IPS-20b (cell line): ENCODE measurements around the gene CECR2.

Source experiments
- H3K27ac ChIP-seq: one replicate; pipeline ENCODE4 v1.5.1; 2013; ENCODE audit warnings: low read length
- H3K27me3 ChIP-seq: 2 replicates; pipeline ENCODE4 v1.6.1; 2013; ENCODE audit warnings: mild to moderate bottlenecking, low read length, inconsistent platforms; ENCODE audit not compliant: insufficient read depth
- H3K36me3 ChIP-seq: 2 replicates; pipeline ENCODE4 v1.6.1; 2013; ENCODE audit warnings: low read depth, mild to moderate bottlenecking, inconsistent platforms, low read length, moderate library complexity; ENCODE audit not compliant: insufficient read depth
- H3K4me1 ChIP-seq: 2 replicates; pipeline ENCODE4 v1.6.1; 2013; ENCODE audit warnings: mild to moderate bottlenecking, control low read depth, inconsistent platforms, low read length, moderate library complexity; ENCODE audit not compliant: insufficient read depth
- H3K4me3 ChIP-seq: 2 replicates; pipeline ENCODE4 v1.5.1; 2013; ENCODE audit warnings: mild to moderate bottlenecking, low read length, inconsistent platforms
- H3K9ac ChIP-seq: 2 replicates; pipeline ENCODE4 v1.6.1; 2013; ENCODE audit warnings: low read depth, mild to moderate bottlenecking, inconsistent platforms, low read length, moderate library complexity
- H3K9me3 ChIP-seq: 2 replicates; pipeline ENCODE4 v1.6.1; 2013; ENCODE audit warnings: mild to moderate bottlenecking, low read depth, low read length, inconsistent platforms; ENCODE audit not compliant: insufficient read depth

The CECR2 gene

GRCh38 chr22:17369439-17370025 lies at the start of gene CECR2:
CECR2 (plus strand) TSS chr22:17369460; CDS start chr22:17369784, 324 bp downstream.
- Histone ChIP-seq H3K36me3 (0 out of 2 replicates have a peak, but pooled peaks cover 3% of the 10 kb centered on the region), H3K9me3 (no peaks in the 10 kb centered on the region), H3K27ac (peak within 1 kb of the TSS; percentile 96), H3K27me3 (no peaks in the 10 kb centered on the region), H3K9ac (peak within 1 kb of the TSS; percentile 97), H3K4me3 (peak within 1 kb of the TSS; percentile 90), H3K4me1 (peaks cover 29% of the 10 kb centered on the region)

- Histone ChIP-seq H3K36me3 (no peaks in the 10 kb centered on the region), H3K9me3 (no peaks in the 10 kb centered on the region), H3K9ac (no peak overlapping the region), H3K27me3 (no peaks in the 10 kb centered on the region), H3K4me1 (no peaks in the 10 kb centered on the region), H3K4me3 (no peak overlapping the region), H3K27ac (no peak overlapping the region)
These were observed 49.7 kb upstream of the CECR2 start for GRCh38 chr22:17319546-17319945.

- Histone ChIP-seq H3K9me3 (no peaks in the 10 kb centered on the region), H3K4me3 (no peak overlapping the region), H3K4me1 (no peaks in the 10 kb centered on the region), H3K36me3 (no peaks in the 10 kb centered on the region), H3K9ac (no peak overlapping the region), H3K27me3 (no peaks in the 10 kb centered on the region), H3K27ac (no peak overlapping the region)
These were observed 46.7 kb upstream of the CECR2 start for GRCh38 chr22:17322511-17322910.

GRCh38 chr22:17331690-17332089 lies 37.6 kb upstream of the CECR2 start:
- H3K4me1 ChIP-seq: no peaks in the 10 kb centered on the region
- H3K9ac ChIP-seq: no peak overlapping the region
- H3K27me3 ChIP-seq: no peaks in the 10 kb centered on the region
- no peak overlapping the region for H3K4me3 ChIP-seq
- no peak overlapping the region for H3K27ac ChIP-seq
- H3K36me3 ChIP-seq: no peaks in the 10 kb centered on the region
- H3K9me3 ChIP-seq: no peaks in the 10 kb centered on the region

GRCh38 chr22:17332109-17332800 lies 37.0 kb upstream of the CECR2 start:
- no peak overlapping the region for H3K9ac ChIP-seq
- no peaks in the 10 kb centered on the region for H3K27me3 ChIP-seq
- no peak overlapping the region for H3K27ac ChIP-seq
- H3K4me3 ChIP-seq: no peak overlapping the region
- H3K4me1 ChIP-seq: no peaks in the 10 kb centered on the region
- H3K9me3 ChIP-seq: no peaks in the 10 kb centered on the region
- H3K36me3 ChIP-seq: no peaks in the 10 kb centered on the region

- peaks cover 2% of the 10 kb centered on the region; the same call in 1 of the 2 replicates for H3K4me1 ChIP-seq
- H3K4me3 ChIP-seq: no peak overlapping the region
- H3K9ac ChIP-seq: no peak overlapping the region
- no peak overlapping the region for H3K27ac ChIP-seq
- no peaks in the 10 kb centered on the region for H3K36me3 ChIP-seq
- H3K9me3 ChIP-seq: no peaks in the 10 kb centered on the region
- no peaks in the 10 kb centered on the region for H3K27me3 ChIP-seq
These were observed 35.2 kb upstream of the CECR2 start for GRCh38 chr22:17334059-17334458.

GRCh38 chr22:17334983-17335382 lies 34.3 kb upstream of the CECR2 start:
- Histone ChIP-seq H3K27ac (no peak overlapping the region), H3K36me3 (no peaks in the 10 kb centered on the region)

GRCh38 chr22:17336061-17336460 lies 33.2 kb upstream of the CECR2 start:
- Histone ChIP-seq H3K9ac (no peak overlapping the region), H3K36me3 (no peaks in the 10 kb centered on the region), H3K9me3 (no peaks in the 10 kb centered on the region), H3K27me3 (no peaks in the 10 kb centered on the region), H3K4me3 (no peak overlapping the region), H3K4me1 (peaks cover 6% of the 10 kb centered on the region; the same call in 1 of the 2 replicates), H3K27ac (no peak overlapping the region)

More at GRCh38 chr22:17334983-17335382, 34.3 kb upstream of the CECR2 start:
- H3K9ac ChIP-seq: no peak overlapping the region
- H3K9me3 ChIP-seq: no peaks in the 10 kb centered on the region
- no peaks in the 10 kb centered on the region for H3K27me3 ChIP-seq
- H3K4me1 ChIP-seq: peaks cover 6% of the 10 kb centered on the region; the same call in 1 of the 2 replicates
- H3K4me3 ChIP-seq: no peak overlapping the region

- Histone ChIP-seq H3K36me3 (no peaks in the 10 kb centered on the region), H3K27ac (no peak overlapping the region), H3K9ac (no peak overlapping the region), H3K4me1 (peaks cover 6% of the 10 kb centered on the region; the same call in 1 of the 2 replicates), H3K4me3 (no peak overlapping the region), H3K27me3 (no peaks in the 10 kb centered on the region), H3K9me3 (no peaks in the 10 kb centered on the region)
These were observed 31.6 kb upstream of the CECR2 start for GRCh38 chr22:17337639-17338038.

- H3K9me3 ChIP-seq: no peaks in the 10 kb centered on the region
- H3K27me3 ChIP-seq: no peaks in the 10 kb centered on the region
- no peak overlapping the region for H3K9ac ChIP-seq
- H3K4me1 ChIP-seq: peaks cover 6% of the 10 kb centered on the region; the same call in 1 of the 2 replicates
- H3K27ac ChIP-seq: no peak overlapping the region
- H3K4me3 ChIP-seq: no peak overlapping the region
- no peaks in the 10 kb centered on the region for H3K36me3 ChIP-seq
These were observed 30.1 kb upstream of the CECR2 start for GRCh38 chr22:17339095-17339693.

- Histone ChIP-seq H3K27me3 (no peaks in the 10 kb centered on the region), H3K9ac (no peak overlapping the region), H3K4me3 (no peak overlapping the region), H3K9me3 (no peaks in the 10 kb centered on the region), H3K27ac (no peak overlapping the region), H3K4me1 (peaks cover 6% of the 10 kb centered on the region; the same call in 1 of the 2 replicates), H3K36me3 (no peaks in the 10 kb centered on the region)
These were observed 26.9 kb upstream of the CECR2 start for GRCh38 chr22:17342361-17342760.

GRCh38 chr22:17343766-17344165 lies 25.5 kb upstream of the CECR2 start:
- no peak overlapping the region for H3K4me3 ChIP-seq
- H3K9me3 ChIP-seq: no peaks in the 10 kb centered on the region
- H3K9ac ChIP-seq: no peak overlapping the region
- H3K4me1 ChIP-seq: peaks cover 6% of the 10 kb centered on the region; the same call in 1 of the 2 replicates
- H3K27me3 ChIP-seq: no peaks in the 10 kb centered on the region
- H3K27ac ChIP-seq: no peak overlapping the region
- H3K36me3 ChIP-seq: no peaks in the 10 kb centered on the region
